Measurements from ENCODE around the gene WBP4.
"Not testable (repeated sequence)": the region's sequence is repeated elsewhere in the genome, so short reads cannot be mapped to it uniquely, and the experiment has no call there.

The WBP4 gene

GRCh38 chr13:41032691-41033376 lies 28.5 kb upstream of the WBP4 start:
- no peak for DNase-seq (ENCODE audit: insufficient read length, low spot score)
- TF ChIP-seq CTCF (IDR thresholded peaks at IDR 0.05; ENCODE audit: insufficient read depth, missing control alignments) = no peak
- FAIRE-seq = no peak

GRCh38 chr13:41034382-41034781 lies 26.9 kb upstream of the WBP4 start:
- no peak for TF ChIP-seq CTCF (IDR thresholded peaks at IDR 0.05; ENCODE audit: insufficient read depth, missing control alignments)
- DNase-seq (ENCODE audit: insufficient read length, low spot score) = no peak
- FAIRE-seq = no peak

GRCh38 chr13:41034881-41035280 lies 26.4 kb upstream of the WBP4 start:
- FAIRE-seq (no peak), DNase-seq (ENCODE audit: insufficient read length, low spot score) (no peak)
- TF ChIP-seq CTCF (IDR thresholded peaks at IDR 0.05; ENCODE audit: insufficient read depth, missing control alignments) = no peak

- not testable (repeated sequence) for DNase-seq (ENCODE audit: insufficient read length, low spot score); FAIRE-seq
These were observed 24.8 kb upstream of the WBP4 start for GRCh38 chr13:41036557-41036956.

- no peak for FAIRE-seq
These were observed 21.6 kb upstream of the WBP4 start for GRCh38 chr13:41039746-41040145.

GRCh38 chr13:41040584-41041334 lies 20.6 kb upstream of the WBP4 start:
- DNase-seq (ENCODE audit: insufficient read length, low spot score) (no peak), FAIRE-seq (no peak)
- no peak for TF ChIP-seq CTCF (IDR thresholded peaks at IDR 0.05; ENCODE audit: insufficient read depth, missing control alignments)

More at GRCh38 chr13:41039746-41040145, 21.6 kb upstream of the WBP4 start:
- DNase-seq (ENCODE audit: insufficient read length, low spot score) = no peak
- TF ChIP-seq CTCF (IDR thresholded peaks at IDR 0.05; ENCODE audit: insufficient read depth, missing control alignments) = no peak

- not testable (repeated sequence) for DNase-seq (ENCODE audit: insufficient read length, low spot score); FAIRE-seq
These were observed 18.9 kb upstream of the WBP4 start for GRCh38 chr13:41042419-41042818.

- no peak for TF ChIP-seq CTCF (IDR thresholded peaks at IDR 0.05; ENCODE audit: insufficient read depth, missing control alignments)
- no peak for FAIRE-seq
These were observed 12.7 kb upstream of the WBP4 start for GRCh38 chr13:41048640-41049039.

More at GRCh38 chr13:41048640-41049039, 12.7 kb upstream of the WBP4 start:
- DNase-seq (ENCODE audit: insufficient read length, low spot score) = no peak

All from D721Med (cell line).